Renal cortex interstitium (tissue), 11 donors: ENCODE data around the gene EXT2. TPM values are rescaled to one million over a fixed set of nuclear protein-coding genes. Genes with fewer than 3 reads are reported as not detected.

Source experiments
- DNase-seq, 11 donors: peaks; one replicate each; pipeline ENCODE4 v3.0.0-alpha.2; 2013; ENCODE audit warnings: low read depth in 9 of 11, low spot score in 4 of 11; ENCODE audit errors: extremely low read depth in 1 of 11
- polyA plus RNA-seq, 3 donors: library from polyadenylated mRNA; unstranded; fragments of 120-200 nt; gene quantifications; one replicate each; pipeline ENCODE4 v1.2.1, GENCODE V29; 2013; ENCODE audit not compliant: insufficient read length in 3 of 3

The EXT2 gene
- polyA plus RNA-seq, 3 donors: 67.9 to 69.4 (median 68.2) TPM

DNA sequence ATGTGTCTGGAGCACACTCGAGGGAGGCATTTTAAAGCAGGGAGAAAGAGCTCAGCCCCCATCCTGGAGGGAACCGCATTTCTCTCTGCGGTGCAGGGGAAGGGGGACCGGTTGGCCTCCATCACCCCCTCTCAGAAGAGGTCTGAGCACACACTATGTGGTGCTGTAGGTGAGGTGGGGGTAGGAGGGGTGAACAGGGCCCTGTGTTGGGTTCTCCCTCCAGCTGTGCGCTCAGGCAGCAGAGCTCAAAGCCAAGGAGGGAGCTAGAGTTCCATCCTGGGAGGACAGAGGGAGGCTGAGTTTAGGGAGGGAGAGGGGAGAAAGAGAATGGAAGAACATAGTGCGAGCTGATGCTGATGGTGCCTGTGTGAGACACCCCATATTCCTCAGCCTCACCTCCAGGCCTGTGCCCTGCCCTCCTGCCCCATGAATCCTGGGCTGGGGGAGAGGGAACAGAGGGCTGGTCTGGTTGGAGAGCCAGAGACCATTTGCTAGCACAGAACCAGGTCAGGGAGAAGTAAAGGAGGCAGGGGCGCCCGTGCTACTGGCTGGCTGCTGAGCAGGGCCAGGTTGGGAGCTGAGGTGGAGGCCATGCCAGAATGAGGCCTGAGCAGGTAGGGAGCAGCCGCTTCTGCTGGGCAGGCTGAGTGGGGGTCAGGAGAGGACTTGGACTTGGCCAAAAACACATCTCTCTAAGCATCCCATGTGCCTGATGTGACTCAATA lies 170.7 kb downstream of the EXT2 start:
- no peak for DNase-seq

DNA sequence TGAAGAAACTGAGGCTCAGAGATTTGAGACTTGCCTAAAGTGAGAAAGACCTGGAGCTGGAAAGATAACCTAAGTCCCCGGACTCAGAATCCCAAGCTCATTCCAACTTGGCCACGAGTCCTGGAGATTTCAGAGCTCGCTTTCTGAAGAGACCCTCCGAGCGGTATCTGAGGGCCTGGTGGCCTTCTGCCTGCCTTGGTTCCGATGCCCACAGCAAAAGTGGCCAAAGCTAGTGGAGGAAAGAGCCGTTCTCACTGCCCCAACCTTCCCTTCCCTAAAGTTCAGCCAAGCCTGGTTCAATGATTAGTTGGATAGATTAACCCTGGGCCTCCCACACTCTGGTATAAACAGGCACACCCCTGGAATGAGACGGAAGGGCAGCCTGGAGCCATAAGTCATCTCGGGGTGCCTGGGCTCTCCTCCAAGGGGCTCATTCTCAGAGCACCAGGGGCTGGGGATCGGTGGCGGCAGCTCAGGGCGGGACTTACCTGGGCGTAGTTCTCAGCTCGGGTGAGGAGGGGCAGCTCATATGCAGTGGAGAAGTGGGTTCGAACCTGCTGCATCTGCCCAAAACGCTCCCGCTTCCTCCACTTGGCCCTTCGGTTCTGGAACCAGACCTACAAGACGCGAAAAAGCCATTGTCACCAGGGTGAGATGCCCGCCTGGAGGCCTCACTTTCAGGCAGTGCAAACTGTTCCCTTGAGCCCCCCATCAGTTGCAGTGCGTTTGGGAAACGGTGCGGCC lies 171.7 kb downstream of the EXT2 start:
- no peak for DNase-seq

DNA sequence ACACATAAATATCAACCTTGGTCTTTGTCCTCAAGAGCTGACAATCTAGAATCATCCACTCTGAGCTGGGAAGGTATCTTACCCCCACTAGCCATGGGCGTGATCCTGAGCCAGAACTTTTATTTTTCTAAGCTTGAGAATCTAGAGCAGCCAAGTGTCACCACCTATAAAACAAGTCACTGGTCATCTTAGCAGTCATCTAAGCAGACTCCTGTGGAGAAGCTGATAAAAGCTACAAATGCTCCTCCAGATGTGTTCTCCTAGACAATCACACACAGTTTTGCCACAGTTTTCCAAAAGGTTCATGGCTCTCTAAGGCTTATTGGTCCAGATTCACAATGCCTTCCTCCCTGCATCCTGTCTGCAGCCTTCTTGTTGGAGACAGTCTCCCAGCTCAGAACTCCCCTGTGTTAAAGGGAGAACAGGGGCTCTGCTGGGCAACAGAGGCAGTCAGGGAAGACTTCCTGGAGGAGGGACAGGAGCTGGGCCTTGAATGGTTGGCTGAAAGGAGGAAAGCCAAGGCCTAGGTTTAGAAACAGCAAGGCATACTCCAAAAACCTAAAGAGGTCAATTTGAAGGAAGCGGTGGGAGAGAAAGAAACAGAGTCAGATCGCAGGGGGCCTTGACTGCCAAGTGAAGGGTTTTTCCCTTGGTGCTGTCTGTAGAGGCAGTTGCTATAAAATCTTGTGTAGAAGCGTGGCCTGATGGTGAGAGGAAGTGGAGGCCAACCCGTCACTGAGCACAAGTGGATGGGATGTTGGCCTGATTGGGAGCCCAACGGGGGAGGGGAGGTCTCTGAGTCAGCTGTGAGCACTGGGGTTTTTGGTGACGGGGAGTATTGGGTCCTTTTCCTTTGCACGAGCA lies 172.5 kb downstream of the EXT2 start:
- no peak for DNase-seq

DNA sequence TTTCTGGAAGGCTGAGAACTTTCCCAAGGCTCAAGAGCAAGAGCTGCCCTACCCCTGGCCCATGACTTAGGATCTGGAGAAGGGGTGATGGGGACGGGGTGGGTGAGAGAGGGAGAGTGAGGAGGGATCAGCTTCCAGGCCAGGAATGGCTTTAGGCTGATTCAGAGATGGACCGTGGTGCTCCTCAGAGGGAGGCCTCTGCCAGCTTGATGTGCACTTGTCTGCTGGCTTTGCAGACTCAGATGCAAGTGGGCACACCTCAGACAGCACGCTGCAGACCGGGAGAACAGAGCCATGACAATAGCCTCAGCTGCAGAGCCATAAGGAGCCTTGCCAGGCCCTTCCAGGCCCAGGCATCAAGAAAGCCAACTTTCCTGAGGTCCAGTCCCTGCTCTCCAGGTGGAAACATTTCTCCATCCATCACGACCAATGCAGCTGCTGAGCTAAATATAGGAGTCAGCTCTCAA lies 173.2 kb downstream of the EXT2 start:
- no peak for DNase-seq

DNA sequence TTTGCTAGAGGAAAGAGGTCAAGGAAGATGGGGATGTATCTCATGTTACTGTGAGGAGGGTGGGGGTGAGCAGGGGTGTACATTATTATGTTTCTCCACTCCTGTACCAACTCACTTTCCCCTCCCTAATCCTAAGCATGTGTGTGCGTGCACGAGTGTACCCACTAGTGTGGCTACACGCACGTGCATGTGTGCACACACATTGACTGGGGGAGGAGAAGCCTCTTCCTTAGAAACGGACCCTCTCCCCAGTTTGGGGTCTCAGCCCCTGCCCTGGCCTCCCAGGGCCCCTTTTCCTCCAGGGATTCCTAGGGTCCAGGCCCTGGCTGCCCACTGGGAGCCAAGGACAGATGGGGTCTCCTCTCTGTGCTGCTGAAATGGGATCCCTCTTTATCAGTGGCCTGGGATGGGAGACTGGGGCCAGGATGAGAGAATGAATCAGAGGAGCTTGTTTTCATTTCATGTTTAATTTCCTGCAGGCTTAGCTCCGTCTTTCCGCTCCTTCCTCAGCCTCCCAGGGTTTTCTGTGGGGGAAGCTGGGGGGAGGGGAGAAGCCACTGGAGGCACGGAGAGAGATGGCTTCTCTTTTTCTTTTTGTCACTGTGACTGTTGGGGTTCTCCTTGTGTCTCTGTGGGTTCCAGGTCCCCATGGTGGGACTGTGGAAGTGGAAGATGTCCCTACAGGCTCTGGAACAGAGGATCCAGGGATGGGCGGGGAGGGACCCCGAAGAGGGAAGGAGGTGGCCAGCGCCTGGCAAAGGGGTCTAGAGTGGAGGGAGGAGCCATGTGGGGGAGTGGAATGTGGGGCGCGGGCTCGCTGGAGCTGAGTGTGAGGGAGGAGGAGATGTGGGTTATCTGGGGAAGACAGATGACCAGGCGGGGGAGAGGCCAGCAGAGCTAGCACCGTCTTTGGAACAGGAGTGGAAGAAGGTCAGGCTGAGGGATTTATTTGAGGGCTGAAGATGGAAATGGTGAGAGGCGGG lies 174.2 kb downstream of the EXT2 start:
- DNase-seq: peak in 7 of 11 donors; percentile 12 to 33 (median 22)

DNA sequence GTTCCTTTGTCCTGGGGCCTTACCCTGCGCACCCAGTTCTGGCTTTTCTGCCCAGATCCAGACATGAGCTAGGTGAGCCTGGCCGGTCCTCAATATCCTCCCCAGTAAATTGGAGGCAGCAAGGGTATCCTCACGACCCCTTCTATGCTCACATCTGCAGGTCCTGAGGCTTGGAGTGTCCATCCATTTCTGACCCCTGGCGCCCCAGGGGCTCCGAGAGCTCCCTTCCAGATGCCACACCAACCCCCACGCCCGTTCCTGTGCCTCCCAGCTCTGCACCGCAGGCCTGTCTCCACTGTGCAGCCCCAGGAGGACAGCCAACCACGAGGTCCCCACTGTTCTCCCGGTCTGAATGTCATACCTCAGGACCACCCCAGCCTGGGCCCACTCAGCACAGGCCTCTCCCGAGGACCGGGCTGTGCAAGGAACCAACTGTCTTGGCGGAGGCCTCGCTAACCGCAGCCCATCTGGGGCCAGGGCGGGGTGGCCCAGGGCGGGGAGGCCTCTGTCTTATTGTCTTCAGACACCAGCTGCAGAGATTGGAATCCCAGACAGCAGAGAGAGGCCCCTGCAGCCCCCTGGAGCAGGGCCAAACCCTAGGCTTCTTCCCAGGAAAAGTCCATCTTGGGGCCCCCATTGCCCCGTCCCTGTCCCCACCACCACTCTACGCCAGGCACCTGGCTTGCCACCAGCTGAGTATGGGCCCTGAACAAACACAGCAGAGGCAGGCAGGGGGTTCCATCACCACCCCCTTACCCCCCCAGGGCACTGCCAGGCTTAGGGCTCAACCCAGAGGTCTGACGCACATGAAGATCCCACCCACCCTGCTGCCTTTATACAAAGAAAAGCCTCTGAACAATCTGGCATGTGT lies 175.2 kb downstream of the EXT2 start:
- DNase-seq: no peak

DNA sequence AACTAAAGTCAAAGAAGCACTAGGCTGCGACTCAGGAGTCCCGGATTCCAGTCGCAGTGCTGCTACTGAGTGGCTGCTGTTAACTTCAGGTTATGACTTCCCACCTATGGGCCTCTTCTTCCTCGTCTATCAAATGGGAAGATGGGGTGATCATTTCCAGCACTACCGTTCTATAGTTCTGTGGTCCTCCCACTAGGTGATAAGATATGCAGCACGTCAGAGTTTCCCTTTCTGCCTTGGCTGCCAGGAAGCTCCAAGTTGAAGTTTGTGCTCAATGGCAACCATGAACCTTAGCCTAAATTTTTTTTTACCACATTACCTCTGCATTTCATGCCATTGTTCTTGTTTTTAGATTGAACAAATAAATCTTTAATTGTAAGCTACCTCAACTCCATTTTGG lies 175.8 kb downstream of the EXT2 start:
- DNase-seq: no peak

DNA sequence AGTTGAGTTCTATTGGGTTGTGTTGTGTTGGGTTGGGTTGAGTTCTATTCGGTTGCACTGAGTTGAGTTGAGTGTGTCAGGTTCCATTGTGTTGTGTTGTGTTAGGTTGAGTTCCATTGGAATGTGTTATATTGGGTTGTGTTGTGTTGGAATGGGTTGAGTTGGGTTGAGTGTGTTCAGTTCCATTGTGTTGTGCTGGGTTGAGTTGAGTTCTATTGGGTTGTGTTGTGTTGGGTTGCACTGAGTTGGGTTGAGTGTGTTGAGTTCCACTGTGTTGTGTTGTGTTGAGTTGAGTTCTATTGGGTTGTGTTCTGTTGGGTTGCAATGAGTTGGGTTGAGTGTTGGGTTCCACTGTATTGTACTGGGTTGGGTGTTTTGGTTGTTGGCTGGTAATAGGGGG lies 178.9 kb downstream of the EXT2 start:
- no peak for DNase-seq

DNA sequence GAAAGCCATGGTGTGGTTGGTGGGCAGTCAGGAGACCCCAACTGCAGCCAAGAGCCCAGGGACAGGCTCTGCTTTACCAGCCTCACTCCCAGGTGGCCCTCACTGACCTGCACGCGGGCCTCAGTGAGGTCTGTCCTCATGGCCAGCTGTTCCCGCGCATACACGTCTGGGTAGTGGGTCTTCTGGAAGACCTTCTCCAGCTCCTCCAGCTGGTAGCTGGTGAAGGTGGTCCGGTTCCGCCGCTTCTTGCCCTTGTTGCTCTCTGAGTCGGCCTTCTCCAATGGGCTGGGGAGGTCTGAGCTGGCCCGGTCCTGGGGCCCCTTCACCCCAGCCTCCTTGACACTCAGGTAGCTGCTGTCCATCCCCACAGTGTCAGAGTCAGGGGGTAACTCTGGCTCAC lies 179.8 kb downstream of the EXT2 start:
- no peak for DNase-seq

DNA sequence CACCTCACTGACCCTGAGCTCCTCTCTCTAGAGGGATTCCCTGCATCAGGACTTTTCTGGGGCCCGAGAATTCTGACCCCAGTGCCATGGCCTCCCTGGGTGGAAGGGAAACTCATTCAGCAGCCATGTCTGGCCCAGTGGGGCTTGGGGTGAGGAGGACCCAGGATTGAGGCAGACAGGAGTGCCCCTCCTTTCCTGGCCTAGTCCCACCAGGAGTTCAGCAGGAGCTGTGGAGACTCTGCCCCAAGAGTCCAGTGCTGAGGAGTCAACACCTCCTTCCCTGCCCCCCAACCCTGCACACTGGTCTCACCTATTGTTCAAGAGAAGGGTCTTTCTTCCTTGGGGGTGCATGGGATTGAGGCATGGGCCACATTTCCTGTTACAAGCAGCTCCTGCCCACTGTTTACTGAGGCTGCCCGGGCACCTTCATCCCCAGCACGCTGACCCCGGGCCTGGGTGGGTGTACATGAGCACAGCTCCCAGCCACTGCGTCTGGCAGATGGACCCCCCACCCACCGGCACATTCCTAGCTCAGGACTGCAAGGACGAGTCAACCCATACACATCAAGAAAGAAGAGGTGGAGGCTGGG lies 180.6 kb downstream of the EXT2 start:
- no peak for DNase-seq

DNA sequence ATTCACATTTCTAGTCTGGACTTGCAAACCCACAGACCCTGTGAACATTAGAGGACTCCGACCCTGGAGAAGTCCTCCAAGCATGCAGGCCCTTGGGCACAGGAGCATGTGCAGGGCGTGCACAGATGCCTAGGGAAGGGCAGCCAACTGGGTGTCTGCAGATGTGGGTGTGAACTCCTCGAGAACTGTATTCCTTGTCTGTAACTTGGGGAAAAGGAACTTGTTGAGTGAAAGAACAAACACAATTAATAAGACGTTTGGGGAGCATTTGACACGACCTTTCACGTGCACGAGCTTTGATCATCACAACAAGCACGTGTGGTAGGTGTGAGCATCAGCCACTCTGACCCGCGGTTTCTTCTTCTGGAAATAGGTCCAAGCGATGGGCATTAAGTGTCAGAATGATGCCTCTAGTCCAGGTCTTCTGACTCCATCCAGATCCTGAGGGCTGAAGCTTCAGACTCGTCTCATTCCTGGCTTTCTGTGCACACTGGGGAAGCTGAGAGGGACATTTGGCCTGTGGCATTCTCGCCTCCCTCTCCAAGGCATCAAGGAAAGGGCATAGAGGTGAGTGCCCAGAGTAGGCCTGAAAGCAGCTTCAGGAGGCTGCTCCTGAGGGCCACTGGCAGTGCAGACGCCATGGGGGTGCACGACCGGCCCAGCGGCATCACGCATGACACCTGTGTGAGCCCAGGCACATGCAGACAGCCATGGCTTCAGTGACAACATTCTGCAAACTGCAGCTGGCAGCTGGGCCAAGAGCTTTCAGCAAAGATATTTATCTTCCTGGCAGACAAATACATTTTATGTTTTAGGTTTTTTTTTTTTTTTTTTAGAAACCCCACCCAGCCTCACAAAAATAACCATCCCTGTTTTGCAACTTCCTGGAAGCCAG lies 182.0 kb downstream of the EXT2 start:
- DNase-seq: no peak

DNA sequence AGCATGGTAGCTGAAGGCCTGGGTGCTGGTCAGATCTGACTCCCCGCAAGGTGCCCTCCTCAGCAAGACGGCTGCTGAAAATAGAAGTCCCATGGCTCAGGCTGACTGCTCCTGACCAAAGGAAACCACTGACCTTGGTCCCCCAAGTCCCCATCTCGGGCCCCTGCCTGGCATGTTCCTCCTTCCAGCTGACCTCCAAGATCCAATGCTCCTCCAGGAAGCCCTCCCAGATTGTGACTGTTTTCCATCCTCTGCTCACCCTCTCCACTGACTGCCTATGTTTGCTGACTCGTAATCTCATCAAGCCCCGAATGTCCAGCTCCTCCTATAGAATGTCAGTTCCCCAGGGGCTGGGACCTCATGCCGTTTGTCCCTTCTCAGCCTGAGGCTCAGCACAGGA lies 184.0 kb downstream of the EXT2 start:
- no peak for DNase-seq

DNA sequence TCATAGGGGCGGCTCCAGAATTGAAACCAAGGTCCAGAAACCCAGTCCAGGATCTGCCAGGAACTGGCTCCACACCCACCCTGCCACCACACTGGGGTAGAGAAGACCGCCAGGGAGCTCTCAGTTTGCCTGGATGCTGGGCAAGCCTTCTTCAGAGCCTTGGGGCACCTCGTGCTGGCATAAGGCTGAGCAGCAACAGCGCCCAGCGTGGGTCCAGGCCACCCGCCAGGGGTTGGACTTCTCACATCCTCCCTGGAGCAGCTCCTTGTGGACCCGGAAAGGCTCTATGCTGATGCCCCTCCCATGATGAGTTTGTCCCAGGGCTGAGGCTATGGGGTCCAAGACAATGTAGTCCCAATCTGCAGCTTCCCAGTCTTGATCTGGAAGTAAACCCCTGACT lies 184.8 kb downstream of the EXT2 start:
- DNase-seq: no peak

DNA sequence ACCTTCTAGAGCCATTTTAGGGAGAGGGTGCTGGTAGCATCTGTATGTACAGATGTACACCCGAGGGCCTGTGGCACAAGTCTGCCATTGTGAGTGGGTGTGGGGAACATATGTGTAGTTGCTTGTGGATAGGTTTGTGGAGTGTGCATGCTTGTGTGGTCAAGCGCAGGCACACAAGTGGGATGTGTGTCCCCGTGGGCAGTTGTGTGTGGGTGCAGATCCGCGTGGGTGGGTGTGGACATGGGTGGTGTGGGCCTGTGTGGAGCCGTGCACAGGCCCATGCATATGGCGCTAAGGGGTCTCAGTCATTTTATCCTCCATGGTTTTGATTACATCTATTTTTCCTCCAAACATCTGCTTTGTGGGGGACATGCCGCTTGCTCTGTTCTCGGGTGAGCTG lies 185.7 kb downstream of the EXT2 start:
- no peak for DNase-seq

DNA sequence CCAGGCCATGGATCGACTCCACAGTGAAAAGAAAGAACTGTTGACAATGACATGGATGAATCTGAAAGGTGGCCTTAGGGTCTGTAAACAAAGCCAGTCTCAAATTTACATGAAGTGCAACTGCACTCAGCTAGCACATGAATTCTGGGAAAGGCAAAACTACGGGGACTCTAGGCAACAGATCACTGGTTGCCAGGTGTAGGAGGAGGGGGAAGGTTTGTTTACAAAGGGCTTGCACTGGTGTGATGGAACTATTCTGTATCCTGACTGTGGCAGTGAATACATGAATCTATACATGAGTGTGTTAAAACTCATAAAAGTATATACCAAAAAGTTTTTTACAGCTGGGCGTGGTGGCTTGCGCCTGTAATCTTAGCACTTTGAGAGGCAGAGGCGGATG lies 187.1 kb downstream of the EXT2 start:
- no peak for DNase-seq

DNA sequence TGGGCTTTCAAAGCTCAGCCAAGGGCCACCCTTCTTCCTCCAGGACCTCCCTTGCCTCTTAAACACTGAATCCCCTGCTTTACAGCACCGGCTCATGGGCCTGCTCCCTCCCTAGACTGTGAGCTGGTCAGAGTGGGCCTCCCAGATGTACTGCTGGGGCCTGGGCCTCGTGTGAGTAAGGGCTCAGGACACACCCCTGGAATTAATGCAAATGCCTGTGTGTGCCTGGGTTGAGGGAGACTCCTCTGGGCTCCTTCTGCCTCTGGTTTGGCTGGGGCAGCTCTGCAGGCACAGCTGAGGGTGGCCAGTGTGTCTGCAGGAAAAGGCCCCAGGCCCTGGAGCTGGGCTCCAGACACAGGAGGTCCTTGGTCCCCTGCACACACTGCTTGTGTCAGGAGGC lies 190.3 kb downstream of the EXT2 start:
- no peak for DNase-seq
